Measurements from ENCODE around the gene PANX1. TPM values are rescaled to one million over a fixed set of nuclear protein-coding genes. Genes with fewer than 3 reads are reported as not detected.

PANX1 gene
- total RNA-seq, 1 experiment from 2014 or later: 21.9 TPM

- no peak overlapping the region for H3K4me2 ChIP-seq (ENCODE audit: low read length)
- no peak overlapping the region for H3K27ac ChIP-seq (ENCODE audit: low read depth, low read length)
- intact Hi-C loops (cut with micrococcal nuclease): no loop called here
- no peaks in the 10 kb centered on the region for H4K20me1 ChIP-seq (ENCODE audit: insufficient read depth)
- no peaks in the 10 kb centered on the region for H3K9me2 ChIP-seq (ENCODE audit: insufficient read depth)
- no peaks in the 10 kb centered on the region for H3K4me1 ChIP-seq (ENCODE audit: control insufficient read depth in 1 of 2, insufficient read depth in 2 of 2, low read length in 2 of 2)
- ChIA-PET RAD21 (ENCODE audit: low non-redundant PET in 1 of 2, low total read pairs in 2 of 2, uncharacterized antibody in 2 of 2, unreplicated experiment in 2 of 2) (no interaction called here), CTCF (no interaction called here), POLR2A (no interaction called here)
- no peak overlapping the region for H3K4me3 ChIP-seq (replicated peaks in 1 of 2; ENCODE audit: low read depth in 1 of 2, low read length in 2 of 2)
- no peak for ATAC-seq
- no peaks in the 10 kb centered on the region for H3K36me3 ChIP-seq (ENCODE audit: control insufficient read depth in 1 of 2, insufficient read depth in 2 of 2, low read length in 2 of 2)
- no peak for DNase-seq (ENCODE audit: low read depth, low spot score)
- no peaks in the 10 kb centered on the region for H3K79me2 ChIP-seq (ENCODE audit: insufficient read depth, low read length)
- BruUV-seq (replicated peaks): no TSS peak
- H3K9ac ChIP-seq (ENCODE audit: low read length): no peak overlapping the region
- H2AFZ ChIP-seq (ENCODE audit: low read depth, low read length, poor library complexity, severe bottlenecking): no peak overlapping the region
- H3K27me3 ChIP-seq (ENCODE audit: insufficient read depth, low read length): peaks cover 20% of the 10 kb centered on the region; the same call in 1 of the 2 replicates
- TF ChIP-seq CEBPB (IDR thresholded peaks at IDR 0.05; ENCODE audit: low read depth) (no peak), ZNF274 (IDR thresholded peaks at IDR 0.05; ENCODE audit: low read depth, low read length) (no peak), SIN3A (IDR thresholded peaks at IDR 0.05; ENCODE audit: low read depth) (no peak)
- TF ChIP-seq, protein P1, sequence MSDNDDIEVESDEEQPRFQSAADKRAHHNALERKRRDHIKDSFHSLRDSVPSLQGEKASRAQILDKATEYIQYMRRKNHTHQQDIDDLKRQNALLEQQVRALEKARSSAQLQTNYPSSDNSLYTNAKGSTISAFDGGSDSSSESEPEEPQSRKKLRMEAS (IDR thresholded peaks at IDR 0.05): no peak
- H3K9me3 ChIP-seq (ENCODE audit: control insufficient read depth in 1 of 2, insufficient read depth in 1 of 2, low read depth in 1 of 2, low read length in 2 of 2): no peaks in the 10 kb centered on the region
These were observed 44.5 kb upstream of the PANX1 start for GRCh38 chr11:94084164-94084563.

- Histone ChIP-seq H3K36me3 (ENCODE audit: control insufficient read depth in 1 of 2, insufficient read depth in 2 of 2, low read length in 2 of 2) (no peaks in the 10 kb centered on the region), H3K9ac (ENCODE audit: low read length) (no peak overlapping the region), H3K4me3 (replicated peaks in 1 of 2; ENCODE audit: low read depth in 1 of 2, low read length in 2 of 2) (no peak overlapping the region), H3K27me3 (ENCODE audit: insufficient read depth, low read length) (peaks cover 8% of the 10 kb centered on the region; the same call in 1 of the 2 replicates), H3K27ac (ENCODE audit: low read depth, low read length) (no peak overlapping the region), H3K4me2 (ENCODE audit: low read length) (no peak overlapping the region), H3K79me2 (ENCODE audit: insufficient read depth, low read length) (no peaks in the 10 kb centered on the region), H3K9me2 (ENCODE audit: insufficient read depth) (no peaks in the 10 kb centered on the region), H2AFZ (ENCODE audit: low read depth, low read length, poor library complexity, severe bottlenecking) (no peak overlapping the region), H3K4me1 (ENCODE audit: control insufficient read depth in 1 of 2, insufficient read depth in 2 of 2, low read length in 2 of 2) (no peaks in the 10 kb centered on the region), H4K20me1 (ENCODE audit: insufficient read depth) (no peaks in the 10 kb centered on the region), H3K9me3 (ENCODE audit: control insufficient read depth in 1 of 2, insufficient read depth in 1 of 2, low read depth in 1 of 2, low read length in 2 of 2) (no peaks in the 10 kb centered on the region)
- no peak for DNase-seq (ENCODE audit: low read depth, low spot score)
- POLR2A ChIA-PET: no interaction called here
- RAD21 ChIA-PET (ENCODE audit: low non-redundant PET in 1 of 2, low total read pairs in 2 of 2, uncharacterized antibody in 2 of 2, unreplicated experiment in 2 of 2): no interaction called here
- CTCF ChIA-PET: no interaction called here
- intact Hi-C loops (cut with micrococcal nuclease): no loop called here
- BruUV-seq (replicated peaks): no TSS peak
- TF ChIP-seq, protein P2, sequence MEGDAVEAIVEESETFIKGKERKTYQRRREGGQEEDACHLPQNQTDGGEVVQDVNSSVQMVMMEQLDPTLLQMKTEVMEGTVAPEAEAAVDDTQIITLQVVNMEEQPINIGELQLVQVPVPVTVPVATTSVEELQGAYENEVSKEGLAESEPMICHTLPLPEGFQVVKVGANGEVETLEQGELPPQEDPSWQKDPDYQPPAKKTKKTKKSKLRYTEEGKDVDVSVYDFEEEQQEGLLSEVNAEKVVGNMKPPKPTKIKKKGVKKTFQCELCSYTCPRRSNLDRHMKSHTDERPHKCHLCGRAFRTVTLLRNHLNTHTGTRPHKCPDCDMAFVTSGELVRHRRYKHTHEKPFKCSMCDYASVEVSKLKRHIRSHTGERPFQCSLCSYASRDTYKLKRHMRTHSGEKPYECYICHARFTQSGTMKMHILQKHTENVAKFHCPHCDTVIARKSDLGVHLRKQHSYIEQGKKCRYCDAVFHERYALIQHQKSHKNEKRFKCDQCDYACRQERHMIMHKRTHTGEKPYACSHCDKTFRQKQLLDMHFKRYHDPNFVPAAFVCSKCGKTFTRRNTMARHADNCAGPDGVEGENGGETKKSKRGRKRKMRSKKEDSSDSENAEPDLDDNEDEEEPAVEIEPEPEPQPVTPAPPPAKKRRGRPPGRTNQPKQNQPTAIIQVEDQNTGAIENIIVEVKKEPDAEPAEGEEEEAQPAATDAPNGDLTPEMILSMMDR (IDR thresholded peaks at IDR 0.05 in 2 of 3, conservative IDR thresholded peaks at IDR 0.05 in 1 of 3; ENCODE audit: borderline replicate concordance in 1 of 3, insufficient read depth in 1 of 3, low read depth in 2 of 3, low read length in 2 of 3): no peak
- TF ChIP-seq RAD21 (IDR thresholded peaks at IDR 0.05; ENCODE audit: low read depth) (no peak), YY1 (IDR thresholded peaks at IDR 0.05; ENCODE audit: extremely low read depth, insufficient replicate concordance, low read depth, low read length) (no peak), TCF7L2 (IDR thresholded peaks at IDR 0.05; ENCODE audit: borderline replicate concordance, extremely low read depth, insufficient read depth, insufficient read length) (no peak), ELF1 (IDR thresholded peaks at IDR 0.05; ENCODE audit: borderline replicate concordance, low read depth) (no peak), CEBPB (IDR thresholded peaks at IDR 0.05; ENCODE audit: low read depth) (no peak), ZBTB33 (IDR thresholded peaks at IDR 0.05; ENCODE audit: extremely low read depth, insufficient replicate concordance, low read length) (no peak), ZNF274 (IDR thresholded peaks at IDR 0.05; ENCODE audit: low read depth, low read length) (no peak)
- no peak for ATAC-seq
These were observed 39.7 kb upstream of the PANX1 start for GRCh38 chr11:94088906-94089305.

All from HCT116 (cell line).